ENCODE data around the gene PDCD2L. TPM values are rescaled to one million over a fixed set of nuclear protein-coding genes. Genes with fewer than 3 reads are reported as not detected.

Gene PDCD2L
- total RNA-seq, 1 experiment from 2014 or later: 33.2 TPM

- ChIA-PET CTCF (no interaction called here), POLR2A (no interaction called here)
- no peak for DNase-seq
- H3K36me3 ChIP-seq (ENCODE audit: control insufficient read depth, insufficient read depth, low read length): peaks cover 34% of the 10 kb centered on the region
- no peak overlapping the region for H3K4me3 ChIP-seq (ENCODE audit: low read depth, low read length)
- no peaks in the 10 kb centered on the region for H3K9me3 ChIP-seq
- Mint-ChIP-seq H3K4me3 (ENCODE audit: unreplicated experiment) (no peak overlapping the region), H3K4me1 (ENCODE audit: low read depth, unreplicated experiment) (no peaks in the 10 kb centered on the region), H3K36me3 (ENCODE audit: insufficient read depth, unreplicated experiment) (peaks cover 87% of the 10 kb centered on the region), H3K9me3 (ENCODE audit: unreplicated experiment) (no peaks in the 10 kb centered on the region), H3K27me3 (ENCODE audit: insufficient read depth, unreplicated experiment) (no peaks in the 10 kb centered on the region), H3K27ac (ENCODE audit: unreplicated experiment) (no peak overlapping the region)
- TF ChIP-seq CTCF (IDR thresholded peaks at IDR 0.05; ENCODE audit: insufficient read depth in 1 of 2, low read depth in 1 of 2, low read length in 1 of 2, severe bottlenecking in 1 of 2, unreplicated experiment in 1 of 2): no peak
- intact Hi-C loops (cut with micrococcal nuclease; ENCODE audit: unreplicated experiment): no loop called here
- no peaks in the 10 kb centered on the region for H3K27me3 ChIP-seq (replicated peaks; ENCODE audit: control insufficient read depth, insufficient read depth, low read length)
- H3K4me1 ChIP-seq: no peaks in the 10 kb centered on the region
- BruUV-seq (replicated peaks): no TSS peak
These were observed 22.6 kb upstream of the PDCD2L start for GRCh38 chr19:34381399-34382251.

- Mint-ChIP-seq H3K4me1 (ENCODE audit: low read depth, unreplicated experiment) (no peaks in the 10 kb centered on the region), H3K9me3 (ENCODE audit: unreplicated experiment) (no peaks in the 10 kb centered on the region), H3K27me3 (ENCODE audit: insufficient read depth, unreplicated experiment) (no peaks in the 10 kb centered on the region), H3K4me3 (ENCODE audit: unreplicated experiment) (no peak overlapping the region), H3K36me3 (ENCODE audit: insufficient read depth, unreplicated experiment) (peaks cover 85% of the 10 kb centered on the region), H3K27ac (ENCODE audit: unreplicated experiment) (peak overlapping the region; percentile 11)
- Histone ChIP-seq H3K27me3 (replicated peaks; ENCODE audit: control insufficient read depth, insufficient read depth, low read length) (no peaks in the 10 kb centered on the region), H3K4me1 (no peaks in the 10 kb centered on the region), H3K9me3 (no peaks in the 10 kb centered on the region), H3K4me3 (ENCODE audit: low read depth, low read length) (no peak overlapping the region), H3K36me3 (ENCODE audit: control insufficient read depth, insufficient read depth, low read length) (peaks cover 34% of the 10 kb centered on the region)
- intact Hi-C loops (cut with micrococcal nuclease; ENCODE audit: unreplicated experiment): no loop called here
- ChIA-PET POLR2A (no interaction called here), CTCF (no interaction called here)
- no peak for TF ChIP-seq CTCF (IDR thresholded peaks at IDR 0.05; ENCODE audit: insufficient read depth in 1 of 2, low read depth in 1 of 2, low read length in 1 of 2, severe bottlenecking in 1 of 2, unreplicated experiment in 1 of 2)
- BruUV-seq (replicated peaks): no TSS peak
- no peak for DNase-seq
These were observed 21.7 kb upstream of the PDCD2L start for GRCh38 chr19:34382471-34382870.

- no peaks in the 10 kb centered on the region for H3K9me3 Mint-ChIP-seq (ENCODE audit: unreplicated experiment)
- intact Hi-C loops (cut with micrococcal nuclease; ENCODE audit: unreplicated experiment): no loop called here
- H3K4me1 ChIP-seq: no peaks in the 10 kb centered on the region
- POLR2A ChIA-PET: no interaction called here
- H3K4me3 ChIP-seq (ENCODE audit: low read depth, low read length): no peak overlapping the region
- TF ChIP-seq CTCF (IDR thresholded peaks at IDR 0.05; ENCODE audit: insufficient read depth in 1 of 2, low read depth in 1 of 2, low read length in 1 of 2, severe bottlenecking in 1 of 2, unreplicated experiment in 1 of 2): no peak
- H3K36me3 ChIP-seq (ENCODE audit: control insufficient read depth, insufficient read depth, low read length): peaks cover 36% of the 10 kb centered on the region
- H3K4me1 Mint-ChIP-seq (ENCODE audit: low read depth, unreplicated experiment): no peaks in the 10 kb centered on the region
- no peaks in the 10 kb centered on the region for H3K27me3 ChIP-seq (replicated peaks; ENCODE audit: control insufficient read depth, insufficient read depth, low read length)
- no peak for DNase-seq
- CTCF ChIA-PET: no interaction called here
- H3K27ac Mint-ChIP-seq (ENCODE audit: unreplicated experiment): no peak overlapping the region
- peaks cover 89% of the 10 kb centered on the region for H3K36me3 Mint-ChIP-seq (ENCODE audit: insufficient read depth, unreplicated experiment)
- no peak overlapping the region for H3K4me3 Mint-ChIP-seq (ENCODE audit: unreplicated experiment)
- no peaks in the 10 kb centered on the region for H3K9me3 ChIP-seq
- BruUV-seq (replicated peaks): no TSS peak
- H3K27me3 Mint-ChIP-seq (ENCODE audit: insufficient read depth, unreplicated experiment): no peaks in the 10 kb centered on the region
These were observed 20.6 kb upstream of the PDCD2L start for GRCh38 chr19:34383599-34383998.
